PC-3 (cell line): ENCODE data around the gene TAPBPL.

Experiments used
- CTCF ChIP-seq: fragments of 300-600 bp; sonication (generic); conservative IDR thresholded peaks from 2 replicates; pipeline ENCODE4 v1.5.1; 2017; ENCODE audit warnings: antibody characterized with exemption, low read depth, mild to moderate bottlenecking, low read length
- EZH2 ChIP-seq: fragments of 300-600 bp; sonication (generic); IDR thresholded peaks from one replicate; pipeline ENCODE4 v1.6.1; 2017; ENCODE audit warnings: antibody characterized with exemption, mild to moderate bottlenecking, low read length; ENCODE audit not compliant: unreplicated experiment

GRCh38 chr12:6478416-6478815 is 26.6 kb downstream of the TAPBPL start:
- TF ChIP-seq EZH2, result no peak
- TF ChIP-seq CTCF, result no peak
